Gastroesophageal sphincter (tissue), 4 donors: Measurements from ENCODE around the gene GARIN5A. TPM values are rescaled to one million over a fixed set of nuclear protein-coding genes. Genes with fewer than 3 reads are reported as not detected.
"Not testable (repeated sequence)": the region's sequence is repeated elsewhere in the genome, so short reads cannot be mapped to it uniquely, and the experiment has no call there.

Source experiments
- ATAC-seq: fragments of 150-250 bp; one replicate; pipeline ENCODE4 v1.9.1; 2016; ENCODE audit warnings: mild to moderate bottlenecking, moderate library complexity
- H3K27ac ChIP-seq, 4 donors: fragments of 200-600 bp; sonication (generic) in 3 of 4; 1 replicate in 3 of 4; 2 replicates in 1 of 4; pipeline ENCODE4 v1.5.1; 2016 to 2019
- H3K27me3 ChIP-seq: fragments of 200-600 bp; sonication (generic); one replicate; pipeline ENCODE4 v1.5.1; 2019
- H3K36me3 ChIP-seq, 2 donors: fragments of 200-600 bp; sonication (generic); one replicate each; pipeline ENCODE4 v1.5.1; 2019; ENCODE audit warnings: control low read depth in 1 of 2
- H3K4me1 ChIP-seq, 3 donors: fragments of 200-600 bp; sonication (generic); 1 replicate in 2 of 3; 2 replicates in 1 of 3; pipeline ENCODE4 v1.5.1; 2016 to 2019; ENCODE audit warnings: control low read depth in 2 of 3
- H3K4me3 ChIP-seq, 2 donors: fragments of 200-600 bp; sonication (generic); one replicate each; pipeline ENCODE4 v1.5.1; 2019; ENCODE audit warnings: mild to moderate bottlenecking in 1 of 2, moderate library complexity in 1 of 2
- H3K9me3 ChIP-seq, 3 donors: fragments of 200-600 bp; sonication (generic); one replicate each; pipeline ENCODE4 v1.5.1; 2017 to 2019; ENCODE audit warnings: control low read depth in 2 of 3
- CTCF ChIP-seq, 4 experiments: fragments of 200-600 bp in 2 of 4; fragments of 450-650 bp in 2 of 4; sonication (generic) in 1 of 4; IDR thresholded peaks; one replicate each; pipeline ENCODE4 v1.5.1; 2017 to 2019; ENCODE audit warnings: antibody characterized with exemption in 4 of 4, mild to moderate bottlenecking in 2 of 4, moderate library complexity in 2 of 4
- EP300 ChIP-seq: sonication (generic); formaldehyde crosslinking; IDR thresholded peaks from one replicate; pipeline ENCODE4 v1.6.1; 2017; ENCODE audit warnings: antibody characterized with exemption, mild to moderate bottlenecking
- POLR2A ChIP-seq, 2 donors: fragments of 450-650 bp; IDR thresholded peaks; one replicate each; pipeline ENCODE4 v1.6.1; 2017; ENCODE audit warnings: antibody characterized with exemption in 2 of 2, mild to moderate bottlenecking in 2 of 2, moderate library complexity in 1 of 2
- POLR2AphosphoS5 ChIP-seq: sonication (generic); formaldehyde crosslinking; IDR thresholded peaks from one replicate; pipeline ENCODE4 v1.6.1; 2017; ENCODE audit warnings: antibody characterized with exemption
- WGBS, 2 donors: methylation state at CpG; one replicate each; pipeline ENCODE4 v1.1.5; 2018; ENCODE audit warnings: low coverage in 1 of 2; 5-methylcytosine and 5-hydroxymethylcytosine counted together
- total RNA-seq, 4 donors: library from RNA; depleted of rRNA; stranded (reverse); fragments of >200 nt; gene quantifications; one replicate each; pipeline ENCODE4 v1.1.0, GENCODE V29; 2016

The GARIN5A gene
- total RNA-seq, 4 donors from 2014 or later: 0.78 to 1.7 TPM; not detected in 2

DNA sequence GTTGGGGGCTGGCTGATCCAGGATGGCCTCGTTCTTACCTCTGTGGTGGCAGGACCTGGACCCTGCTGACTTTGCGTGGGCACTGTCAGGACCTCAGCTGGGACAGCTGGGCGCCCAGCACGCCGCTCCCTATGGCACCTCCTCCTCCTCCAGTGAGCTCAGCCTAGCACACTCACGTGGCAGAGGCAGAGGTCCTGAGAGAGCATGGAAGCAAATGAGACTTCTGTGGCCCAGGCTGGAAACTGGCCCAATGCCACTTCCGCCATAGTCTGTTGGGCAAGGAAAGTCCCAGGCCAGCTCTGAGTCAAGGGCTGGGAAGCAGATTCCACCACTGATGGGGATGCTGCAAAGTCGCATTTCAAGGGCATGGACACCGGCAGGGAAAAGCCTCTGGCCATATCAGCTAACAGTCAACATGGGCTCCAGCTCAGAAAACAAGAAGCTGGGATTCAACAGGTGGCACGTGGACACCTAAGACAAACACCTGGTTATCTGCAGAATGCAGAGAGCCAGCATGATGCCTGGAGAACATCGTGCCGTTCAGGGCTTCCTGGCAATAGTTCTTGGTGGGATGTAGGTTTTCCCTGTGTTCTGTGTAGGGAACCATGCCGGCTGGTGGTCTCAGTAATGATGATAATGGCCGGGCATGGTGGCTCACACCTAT, 27.3 kb downstream of the GARIN5A start:
- no peak for ATAC-seq
- Histone ChIP-seq H3K36me3 (no peaks in the 10 kb centered on the region), H3K27ac (no peak overlapping the region), H3K27me3 (peaks cover 35% of the 10 kb centered on the region), H3K4me3 (no peak overlapping the region), H3K9me3 (peaks cover 0 to 6% (median 0%) of the 10 kb centered on the region in 3 donors), H3K4me1 (no peaks in the 10 kb centered on the region)
- TF ChIP-seq POLR2AphosphoS5 (no peak), EP300 (no peak), CTCF (IDR thresholded peaks at IDR 0.05) (no peak), POLR2A (IDR thresholded peaks at IDR 0.05) (no peak)
- 72% methylated on average over 5 of the region's 14 CpGs; no CpG with 5 or more reads in 1 of the 2 donors for WGBS, 2 donors

DNA sequence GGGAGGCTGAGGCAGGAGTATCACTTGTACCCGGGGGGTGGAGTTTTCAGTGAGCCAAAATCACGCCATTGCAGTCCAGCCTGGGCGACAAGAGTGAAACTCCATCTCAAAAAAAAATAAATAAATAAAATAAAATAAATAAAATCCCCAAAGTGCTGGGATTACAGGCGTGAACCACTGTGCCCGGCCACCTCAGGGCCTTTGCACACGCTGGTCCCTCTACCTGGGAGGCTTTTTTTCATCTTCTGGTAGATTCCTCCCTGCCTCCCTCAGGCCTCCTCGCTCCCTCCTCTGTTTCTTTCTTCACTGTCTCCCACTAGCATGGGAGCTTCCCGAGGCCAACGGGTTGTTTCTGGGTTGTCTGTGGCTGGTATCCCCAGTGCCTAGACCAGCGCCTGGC, 28.9 kb downstream of the GARIN5A start:
- peaks cover 0 to 6% (median 0%) of the 10 kb centered on the region in 3 donors for H3K9me3 ChIP-seq
- no peaks in the 10 kb centered on the region for H3K36me3 ChIP-seq
- TF ChIP-seq EP300 (no peak), POLR2A (IDR thresholded peaks at IDR 0.05) (no peak), POLR2AphosphoS5 (no peak), CTCF (IDR thresholded peaks at IDR 0.05) (no peak)
- ATAC-seq: no peak
- no peaks in the 10 kb centered on the region for H3K4me1 ChIP-seq
- H3K27ac ChIP-seq: no peak overlapping the region
- no peak overlapping the region for H3K4me3 ChIP-seq
- H3K27me3 ChIP-seq: peaks cover 22% of the 10 kb centered on the region
- WGBS, 2 donors: 93% methylated on average over 3 to 8 of the region's 10 CpGs

GRCh38 chr19:50447053-50447452, 29.6 kb downstream of the GARIN5A start:
- no peak overlapping the region for H3K27ac ChIP-seq
- 87 to 89% methylated on average over 5 of the region's 5 CpGs for WGBS, 2 donors
- peaks cover 0 to 6% (median 0%) of the 10 kb centered on the region in 3 donors for H3K9me3 ChIP-seq
- no peaks in the 10 kb centered on the region for H3K4me1 ChIP-seq
- no peak overlapping the region for H3K4me3 ChIP-seq
- no peak for ATAC-seq
- H3K36me3 ChIP-seq: no peaks in the 10 kb centered on the region
- TF ChIP-seq CTCF (IDR thresholded peaks at IDR 0.05): no peak
- no peak for TF ChIP-seq EP300
- no peak for TF ChIP-seq POLR2A (IDR thresholded peaks at IDR 0.05)
- TF ChIP-seq POLR2AphosphoS5: no peak
- peaks cover 22% of the 10 kb centered on the region for H3K27me3 ChIP-seq

- Histone ChIP-seq H3K4me1 (no peaks in the 10 kb centered on the region), H3K27ac (no peak overlapping the region), H3K9me3 (peaks cover 0 to 6% (median 0%) of the 10 kb centered on the region in 3 donors), H3K4me3 (no peak overlapping the region), H3K36me3 (no peaks in the 10 kb centered on the region), H3K27me3 (no peaks in the 10 kb centered on the region)
- TF ChIP-seq POLR2A (IDR thresholded peaks at IDR 0.05) (no peak), POLR2AphosphoS5 (no peak), EP300 (no peak), CTCF (IDR thresholded peaks at IDR 0.05) (no peak)
- WGBS, 2 donors: 46 to 67% methylated on average over 1 of the region's 1 CpG
- no peak for ATAC-seq
Measured at GRCh38 chr19:50444059-50444458, 32.6 kb downstream of the GARIN5A start.

- H3K9me3 ChIP-seq, H3K27ac ChIP-seq, H3K4me3 ChIP-seq, H3K4me1 ChIP-seq, ATAC-seq, H3K36me3 ChIP-seq: not testable (repeated sequence)
- H3K27me3 ChIP-seq: peaks cover 31% of the 10 kb centered on the region
- 43 to 49% methylated on average over 2 of the region's 2 CpGs for WGBS, 2 donors
Measured at GRCh38 chr19:50439130-50439529, 37.5 kb downstream of the GARIN5A start.
